ENCODE results near the gene ST3GAL3. TPM values are rescaled to one million over a fixed set of nuclear protein-coding genes. Genes with fewer than 3 reads are reported as not detected.

ST3GAL3 gene
- total and polyA plus RNA-seq, 2 of the 13 experiments (the other 11 are each of a cell fraction or from before 2014, with no cell fraction given) = 5.1 to 8.1 TPM

GRCh38 chr1:43947061-43947873 is 239.9 kb downstream of the ST3GAL3 start (continued):
- TF ChIP-seq ZNF678 (CRISPR knock-in tag; IDR thresholded peaks at IDR 0.05) (no peak), TIGD3 (CRISPR knock-in tag; IDR thresholded peaks at IDR 0.05; ENCODE audit: borderline replicate concordance) (no peak), ZNF407 (CRISPR knock-in tag; IDR thresholded peaks at IDR 0.05; ENCODE audit: not compliant biosample characterization) (no peak), RBAK (CRISPR knock-in tag; IDR thresholded peaks at IDR 0.05) (no peak), GRHL1 (CRISPR knock-in tag; conservative IDR thresholded peaks at IDR 0.05) (no peak), ZNF644 (CRISPR knock-in tag; IDR thresholded peaks at IDR 0.05; ENCODE audit: low read depth) (no peak), ZBTB44 (CRISPR knock-in tag; IDR thresholded peaks at IDR 0.05) (no peak), XRCC5 (optimal IDR thresholded peaks at IDR 0.05; ENCODE audit: low read length) (no peak), STAT6 (CRISPR knock-in tag; IDR thresholded peaks at IDR 0.05; ENCODE audit: borderline replicate concordance) (0 out of 2 replicates have a peak, but pooled peaks have one; percentile 11)

Data from HepG2 (cell line).